ENCODE measurements around the gene HUS1B.

DNA sequence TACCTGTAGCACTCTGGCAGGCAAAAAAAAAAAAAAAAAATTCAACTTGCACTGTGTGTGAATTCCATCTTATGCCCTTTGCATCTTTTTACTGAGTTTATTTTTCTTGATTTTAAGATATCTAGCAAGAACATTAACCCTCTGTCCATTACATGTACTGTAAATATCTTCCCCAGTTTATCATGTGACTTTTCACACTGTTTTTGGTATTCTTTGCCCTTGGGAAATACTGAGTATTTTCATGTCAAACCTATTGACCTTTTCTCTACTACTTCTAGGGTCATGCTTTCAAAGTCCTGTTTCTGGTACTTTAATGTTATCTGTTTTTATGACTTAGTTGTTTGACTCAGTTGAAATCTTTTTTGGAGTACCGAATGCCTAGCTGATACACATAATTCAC lies 843 bp upstream of the HUS1B start:
- TF ChIP-seq TFAP4 (CRISPR knock-in tag; IDR thresholded peaks at IDR 0.05; ENCODE audit: borderline replicate concordance) (no peak), ZNF609 (CRISPR knock-in tag; IDR thresholded peaks at IDR 0.05; ENCODE audit: borderline replicate concordance) (no peak), SUPT5H (IDR thresholded peaks at IDR 0.05) (no peak), CTCF (IDR thresholded peaks at IDR 0.05 in 2 of 3, conservative IDR thresholded peaks at IDR 0.05 in 1 of 3; ENCODE audit: insufficient read depth in 2 of 3, low read depth in 1 of 3, low read length in 3 of 3) (no peak)
- TF ChIP-seq, protein P1, sequence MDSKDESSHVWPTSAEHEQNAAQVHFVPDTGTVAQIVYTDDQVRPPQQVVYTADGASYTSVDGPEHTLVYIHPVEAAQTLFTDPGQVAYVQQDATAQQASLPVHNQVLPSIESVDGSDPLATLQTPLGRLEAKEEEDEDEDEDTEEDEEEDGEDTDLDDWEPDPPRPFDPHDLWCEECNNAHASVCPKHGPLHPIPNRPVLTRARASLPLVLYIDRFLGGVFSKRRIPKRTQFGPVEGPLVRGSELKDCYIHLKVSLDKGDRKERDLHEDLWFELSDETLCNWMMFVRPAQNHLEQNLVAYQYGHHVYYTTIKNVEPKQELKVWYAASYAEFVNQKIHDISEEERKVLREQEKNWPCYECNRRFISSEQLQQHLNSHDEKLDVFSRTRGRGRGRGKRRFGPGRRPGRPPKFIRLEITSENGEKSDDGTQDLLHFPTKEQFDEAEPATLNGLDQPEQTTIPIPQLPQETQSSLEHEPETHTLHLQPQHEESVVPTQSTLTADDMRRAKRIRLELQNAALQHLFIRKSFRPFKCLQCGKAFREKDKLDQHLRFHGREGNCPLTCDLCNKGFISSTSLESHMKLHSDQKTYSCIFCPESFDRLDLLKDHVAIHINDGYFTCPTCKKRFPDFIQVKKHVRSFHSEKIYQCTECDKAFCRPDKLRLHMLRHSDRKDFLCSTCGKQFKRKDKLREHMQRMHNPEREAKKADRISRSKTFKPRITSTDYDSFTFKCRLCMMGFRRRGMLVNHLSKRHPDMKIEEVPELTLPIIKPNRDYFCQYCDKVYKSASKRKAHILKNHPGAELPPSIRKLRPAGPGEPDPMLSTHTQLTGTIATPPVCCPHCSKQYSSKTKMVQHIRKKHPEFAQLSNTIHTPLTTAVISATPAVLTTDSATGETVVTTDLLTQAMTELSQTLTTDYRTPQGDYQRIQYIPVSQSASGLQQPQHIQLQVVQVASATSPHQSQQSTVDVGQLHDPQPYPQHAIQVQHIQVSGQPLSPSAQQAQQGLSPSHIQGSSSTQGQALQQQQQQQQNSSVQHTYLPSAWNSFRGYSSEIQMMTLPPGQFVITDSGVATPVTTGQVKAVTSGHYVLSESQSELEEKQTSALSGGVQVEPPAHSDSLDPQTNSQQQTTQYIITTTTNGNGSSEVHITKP (IDR thresholded peaks at IDR 0.05; ENCODE audit: partially characterized antibody) = no peak
